HepG2 (cell line): ENCODE data around the gene AGAP1. TPM values are rescaled to one million over a fixed set of nuclear protein-coding genes. Genes with fewer than 3 reads are reported as not detected.

Experiments
- ADNP ChIP-seq: sonication (generic); formaldehyde crosslinking; IDR thresholded peaks from 2 replicates; pipeline ENCODE4 v1.4.0; 2020; ENCODE audit warnings: missing genetic modification reagents
- BCLAF1 ChIP-seq: fragments of 450-650 bp; IDR thresholded peaks from 2 replicates; pipeline ENCODE4 v1.6.1; 2017; ENCODE audit warnings: mild to moderate bottlenecking
- E2F5 ChIP-seq: sonication (generic); formaldehyde crosslinking; conservative IDR thresholded peaks from 2 replicates; pipeline ENCODE4 v1.4.0; 2020; ENCODE audit warnings: missing genetic modification reagents
- FIP1L1 ChIP-seq: fragments of 200-400 bp; formaldehyde crosslinking; IDR thresholded peaks from 2 replicates; pipeline ENCODE4 v1.6.1; 2018; ENCODE audit warnings: low read depth, mild to moderate bottlenecking, low read length, moderate library complexity, borderline replicate concordance; ENCODE audit not compliant: insufficient read depth
- HMGXB4 ChIP-seq, 2 experiments: sonication (generic) in 1 of 2; formaldehyde crosslinking in 1 of 2; IDR thresholded peaks; 2 replicates each; pipeline versions ENCODE4 v1.4.0 to v1.6.1; 2018 to 2020; ENCODE audit warnings: missing genetic modification reagents in 2 of 2, borderline replicate concordance in 1 of 2, low read depth in 1 of 2, mild to moderate bottlenecking in 1 of 2, missing biosample characterization in 1 of 2
- MATR3 ChIP-seq: sonication (generic); formaldehyde crosslinking; IDR thresholded peaks from 2 replicates; pipeline ENCODE4 v1.4.0; 2020; ENCODE audit warnings: missing genetic modification reagents
- NFYC ChIP-seq: IDR thresholded peaks from 2 replicates; pipeline ENCODE4 v1.6.1; 2016; ENCODE audit warnings: missing genetic modification reagents, missing compliant biosample characterization
- SMARCE1 ChIP-seq: fragments of 450-650 bp; IDR thresholded peaks from 2 replicates; pipeline ENCODE4 v1.6.1; 2017; ENCODE audit warnings: borderline replicate concordance
- ZNF331 ChIP-seq: sonication (generic); formaldehyde crosslinking; IDR thresholded peaks from 2 replicates; pipeline ENCODE4 v1.4.0; 2020; ENCODE audit warnings: missing genetic modification reagents
- ZNF850 ChIP-seq: sonication (generic); formaldehyde crosslinking; conservative IDR thresholded peaks from 2 replicates; pipeline ENCODE4 v1.9.0; 2021; ENCODE audit warnings: mild to moderate bottlenecking, missing genetic modification reagents
- polyA plus RNA-seq, 8 experiments: library from polyadenylated mRNA; depleted of rRNA in 3 of 8; stranded (reverse) in 7 of 8; unstranded in 1 of 8; fragments of >200 nt; fragmentation: Illumina TruSeq in 4 of 8; extraction: Trizol in 4 of 8; gene quantifications; 2 replicates each; pipeline versions ENCODE4 v1.2.1 to v1.2.3, GENCODE V29; 2011 to 2016; ENCODE audit warnings: low read depth in 4 of 8, missing spikeins in 1 of 8, mixed read lengths in 1 of 8; ENCODE audit not compliant: insufficient read depth in 1 of 8
- total RNA-seq, 5 experiments: library from RNA; depleted of rRNA; stranded (reverse); fragments of >200 nt; fragmentation: Illumina TruSeq; extraction: Trizol; gene quantifications; 2 replicates each; pipeline ENCODE4 v1.2.3, GENCODE V29; 2016; ENCODE audit warnings: low read depth in 1 of 5
- TF ChIP-seq, protein P1 (sequence below): sonication (generic); formaldehyde crosslinking; IDR thresholded peaks from 2 replicates; pipeline ENCODE4 v1.8.1; 2023; ENCODE audit warnings: mild to moderate bottlenecking, missing genetic modification reagents, borderline replicate concordance
- TF ChIP-seq, protein P2 (sequence below): sonication (generic); formaldehyde crosslinking; IDR thresholded peaks from 2 replicates; pipeline ENCODE4 v1.4.0; 2020; ENCODE audit warnings: missing genetic modification reagents, low read depth, mild to moderate bottlenecking, borderline replicate concordance
- TF ChIP-seq, protein P3 (sequence below): IDR thresholded peaks from 2 replicates; pipeline ENCODE4 v1.6.1; 2016; ENCODE audit warnings: low read depth, missing genetic modification reagents, missing compliant biosample characterization
- TF ChIP-seq, protein P4 (sequence below): sonication (generic); formaldehyde crosslinking; IDR thresholded peaks from 2 replicates; pipeline ENCODE4 v1.4.0; 2020; ENCODE audit warnings: missing genetic modification reagents, mild to moderate bottlenecking, borderline replicate concordance

The AGAP1 gene
- total and polyA plus RNA-seq, 2 of the 13 experiments (the other 11 are each of a cell fraction or from before 2014, with no cell fraction given): 21.2 to 32.7 TPM

DNA sequence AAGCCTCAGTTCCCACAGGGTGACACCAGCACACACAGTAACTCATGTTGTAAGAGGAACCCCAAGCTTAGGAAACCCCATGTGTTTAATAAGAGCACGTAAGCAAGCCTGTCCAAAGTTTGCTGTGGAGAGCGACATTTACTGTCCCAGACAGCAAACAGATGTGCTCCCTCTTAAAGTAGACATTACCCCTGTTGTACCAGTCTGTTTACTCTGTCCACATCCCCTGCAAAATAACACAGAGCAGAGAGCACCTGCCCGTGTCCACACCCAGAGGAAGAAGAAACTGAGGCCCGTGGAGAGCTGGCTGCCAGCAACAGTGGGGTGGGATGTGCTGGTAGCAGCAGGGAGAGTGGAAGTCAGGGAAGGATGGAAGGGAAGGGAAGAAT lies 430.8 kb downstream of the AGAP1 start (continued):
- TF ChIP-seq, protein P1, sequence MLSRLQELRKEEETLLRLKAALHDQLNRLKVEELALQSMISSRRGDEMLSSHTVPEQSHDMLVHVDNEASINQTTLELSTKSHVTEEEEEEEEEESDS: no peak
- TF ChIP-seq FIP1L1 (no peak), ZNF331 (CRISPR knock-in tag) (peak; percentile 37; the same call in 1 of the 2 replicates), MATR3 (no peak), NFYC (CRISPR knock-in tag) (peak; percentile 12; the same call in 1 of the 2 replicates), BCLAF1 (no peak), HMGXB4 (CRISPR knock-in tag; IDR thresholded peaks at IDR 0.05; ENCODE audit: borderline replicate concordance in 1 of 2, low read depth in 1 of 2) (peak in 1 of 2 experiments; percentile 25; a peak in 1 of 4 replicates), SMARCE1 (no peak), ADNP (no peak), E2F5 (CRISPR knock-in tag) (no peak), ZNF850 (CRISPR knock-in tag) (no peak)
- TF ChIP-seq, protein P2, sequence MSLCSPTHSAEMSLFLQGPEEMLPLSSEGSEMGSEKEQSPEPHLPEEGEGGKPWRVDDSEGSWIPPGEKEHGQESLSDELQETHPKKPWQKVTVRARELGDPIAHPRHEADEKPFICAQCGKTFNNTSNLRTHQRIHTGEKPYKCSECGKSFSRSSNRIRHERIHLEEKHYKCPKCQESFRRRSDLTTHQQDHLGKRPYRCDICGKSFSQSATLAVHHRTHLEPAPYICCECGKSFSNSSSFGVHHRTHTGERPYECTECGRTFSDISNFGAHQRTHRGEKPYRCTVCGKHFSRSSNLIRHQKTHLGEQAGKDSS: peak; percentile 64; the same call in 1 of the 2 replicates
- TF ChIP-seq, protein P3, sequence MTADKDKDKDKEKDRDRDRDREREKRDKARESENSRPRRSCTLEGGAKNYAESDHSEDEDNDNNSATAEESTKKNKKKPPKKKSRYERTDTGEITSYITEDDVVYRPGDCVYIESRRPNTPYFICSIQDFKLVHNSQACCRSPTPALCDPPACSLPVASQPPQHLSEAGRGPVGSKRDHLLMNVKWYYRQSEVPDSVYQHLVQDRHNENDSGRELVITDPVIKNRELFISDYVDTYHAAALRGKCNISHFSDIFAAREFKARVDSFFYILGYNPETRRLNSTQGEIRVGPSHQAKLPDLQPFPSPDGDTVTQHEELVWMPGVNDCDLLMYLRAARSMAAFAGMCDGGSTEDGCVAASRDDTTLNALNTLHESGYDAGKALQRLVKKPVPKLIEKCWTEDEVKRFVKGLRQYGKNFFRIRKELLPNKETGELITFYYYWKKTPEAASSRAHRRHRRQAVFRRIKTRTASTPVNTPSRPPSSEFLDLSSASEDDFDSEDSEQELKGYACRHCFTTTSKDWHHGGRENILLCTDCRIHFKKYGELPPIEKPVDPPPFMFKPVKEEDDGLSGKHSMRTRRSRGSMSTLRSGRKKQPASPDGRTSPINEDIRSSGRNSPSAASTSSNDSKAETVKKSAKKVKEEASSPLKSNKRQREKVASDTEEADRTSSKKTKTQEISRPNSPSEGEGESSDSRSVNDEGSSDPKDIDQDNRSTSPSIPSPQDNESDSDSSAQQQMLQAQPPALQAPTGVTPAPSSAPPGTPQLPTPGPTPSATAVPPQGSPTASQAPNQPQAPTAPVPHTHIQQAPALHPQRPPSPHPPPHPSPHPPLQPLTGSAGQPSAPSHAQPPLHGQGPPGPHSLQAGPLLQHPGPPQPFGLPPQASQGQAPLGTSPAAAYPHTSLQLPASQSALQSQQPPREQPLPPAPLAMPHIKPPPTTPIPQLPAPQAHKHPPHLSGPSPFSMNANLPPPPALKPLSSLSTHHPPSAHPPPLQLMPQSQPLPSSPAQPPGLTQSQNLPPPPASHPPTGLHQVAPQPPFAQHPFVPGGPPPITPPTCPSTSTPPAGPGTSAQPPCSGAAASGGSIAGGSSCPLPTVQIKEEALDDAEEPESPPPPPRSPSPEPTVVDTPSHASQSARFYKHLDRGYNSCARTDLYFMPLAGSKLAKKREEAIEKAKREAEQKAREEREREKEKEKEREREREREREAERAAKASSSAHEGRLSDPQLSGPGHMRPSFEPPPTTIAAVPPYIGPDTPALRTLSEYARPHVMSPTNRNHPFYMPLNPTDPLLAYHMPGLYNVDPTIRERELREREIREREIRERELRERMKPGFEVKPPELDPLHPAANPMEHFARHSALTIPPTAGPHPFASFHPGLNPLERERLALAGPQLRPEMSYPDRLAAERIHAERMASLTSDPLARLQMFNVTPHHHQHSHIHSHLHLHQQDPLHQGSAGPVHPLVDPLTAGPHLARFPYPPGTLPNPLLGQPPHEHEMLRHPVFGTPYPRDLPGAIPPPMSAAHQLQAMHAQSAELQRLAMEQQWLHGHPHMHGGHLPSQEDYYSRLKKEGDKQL: no peak
- TF ChIP-seq, protein P4, sequence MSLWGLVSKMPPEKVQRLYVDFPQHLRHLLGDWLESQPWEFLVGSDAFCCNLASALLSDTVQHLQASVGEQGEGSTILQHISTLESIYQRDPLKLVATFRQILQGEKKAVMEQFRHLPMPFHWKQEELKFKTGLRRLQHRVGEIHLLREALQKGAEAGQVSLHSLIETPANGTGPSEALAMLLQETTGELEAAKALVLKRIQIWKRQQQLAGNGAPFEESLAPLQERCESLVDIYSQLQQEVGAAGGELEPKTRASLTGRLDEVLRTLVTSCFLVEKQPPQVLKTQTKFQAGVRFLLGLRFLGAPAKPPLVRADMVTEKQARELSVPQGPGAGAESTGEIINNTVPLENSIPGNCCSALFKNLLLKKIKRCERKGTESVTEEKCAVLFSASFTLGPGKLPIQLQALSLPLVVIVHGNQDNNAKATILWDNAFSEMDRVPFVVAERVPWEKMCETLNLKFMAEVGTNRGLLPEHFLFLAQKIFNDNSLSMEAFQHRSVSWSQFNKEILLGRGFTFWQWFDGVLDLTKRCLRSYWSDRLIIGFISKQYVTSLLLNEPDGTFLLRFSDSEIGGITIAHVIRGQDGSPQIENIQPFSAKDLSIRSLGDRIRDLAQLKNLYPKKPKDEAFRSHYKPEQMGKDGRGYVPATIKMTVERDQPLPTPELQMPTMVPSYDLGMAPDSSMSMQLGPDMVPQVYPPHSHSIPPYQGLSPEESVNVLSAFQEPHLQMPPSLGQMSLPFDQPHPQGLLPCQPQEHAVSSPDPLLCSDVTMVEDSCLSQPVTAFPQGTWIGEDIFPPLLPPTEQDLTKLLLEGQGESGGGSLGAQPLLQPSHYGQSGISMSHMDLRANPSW (CRISPR knock-in tag): no peak
